HEK293T (cell line): ENCODE data around the gene WDR1.

Source experiments
- ARNT ChIP-seq: fragments of 450-650 bp; IDR thresholded peaks from 2 replicates; pipeline ENCODE4 v1.6.1; 2017; ENCODE audit warnings: mild to moderate bottlenecking
- BHLHE40 ChIP-seq: fragments of 450-650 bp; IDR thresholded peaks from 2 replicates; pipeline ENCODE4 v1.6.1; 2016; ENCODE audit warnings: mild to moderate bottlenecking, moderate library complexity, borderline replicate concordance
- CTBP1 ChIP-seq: fragments of 450-650 bp; IDR thresholded peaks from 2 replicates; pipeline ENCODE4 v1.6.1; 2016; ENCODE audit warnings: borderline replicate concordance
- ELF4 ChIP-seq: fragments of 450-650 bp; IDR thresholded peaks from 2 replicates; pipeline ENCODE4 v1.6.1; 2017; ENCODE audit warnings: antibody characterized with exemption
- FOXA1 ChIP-seq: fragments of 450-650 bp; IDR thresholded peaks from 2 replicates; pipeline ENCODE4 v1.6.1; 2016; ENCODE audit warnings: mild to moderate bottlenecking
- FOXK2 ChIP-seq: fragments of 450-650 bp; IDR thresholded peaks from 2 replicates; pipeline ENCODE4 v1.6.1; 2016; ENCODE audit warnings: mild to moderate bottlenecking
- L3MBTL2 ChIP-seq: fragments of 450-650 bp; conservative IDR thresholded peaks from 2 replicates; pipeline ENCODE4 v1.6.1; 2016; ENCODE audit warnings: mild to moderate bottlenecking
- PKNOX1 ChIP-seq: fragments of 450-650 bp; IDR thresholded peaks from 2 replicates; pipeline ENCODE4 v1.6.1; 2016
- SP1 ChIP-seq: fragments of 450-650 bp; IDR thresholded peaks from 2 replicates; pipeline ENCODE4 v1.6.1; 2017
- SUZ12 ChIP-seq: fragments of 450-650 bp; IDR thresholded peaks from 2 replicates; pipeline ENCODE4 v1.6.1; 2016; ENCODE audit warnings: mild to moderate bottlenecking
- TARDBP ChIP-seq: fragments of 450-650 bp; IDR thresholded peaks from 2 replicates; pipeline ENCODE4 v1.6.1; 2016

- TF ChIP-seq SP1 (no peak), SUZ12 (no peak), ARNT (no peak), PKNOX1 (no peak), BHLHE40 (no peak), FOXA1 (no peak), L3MBTL2 (no peak), CTBP1 (no peak), ELF4 (no peak), FOXK2 (no peak), TARDBP (no peak)
Measured at GRCh38 chr4:10050721-10051120, 65.9 kb downstream of the WDR1 start.
